Measurements from ENCODE around the gene ASS1. TPM values are rescaled to one million over a fixed set of nuclear protein-coding genes. Genes with fewer than 3 reads are reported as not detected.
A peak's percentile ranks its signal among the peaks of the same experiment; 100 is the strongest.

The ASS1 gene
- total RNA-seq, 1 donor from 2014 or later, result 29.1 TPM

DNA sequence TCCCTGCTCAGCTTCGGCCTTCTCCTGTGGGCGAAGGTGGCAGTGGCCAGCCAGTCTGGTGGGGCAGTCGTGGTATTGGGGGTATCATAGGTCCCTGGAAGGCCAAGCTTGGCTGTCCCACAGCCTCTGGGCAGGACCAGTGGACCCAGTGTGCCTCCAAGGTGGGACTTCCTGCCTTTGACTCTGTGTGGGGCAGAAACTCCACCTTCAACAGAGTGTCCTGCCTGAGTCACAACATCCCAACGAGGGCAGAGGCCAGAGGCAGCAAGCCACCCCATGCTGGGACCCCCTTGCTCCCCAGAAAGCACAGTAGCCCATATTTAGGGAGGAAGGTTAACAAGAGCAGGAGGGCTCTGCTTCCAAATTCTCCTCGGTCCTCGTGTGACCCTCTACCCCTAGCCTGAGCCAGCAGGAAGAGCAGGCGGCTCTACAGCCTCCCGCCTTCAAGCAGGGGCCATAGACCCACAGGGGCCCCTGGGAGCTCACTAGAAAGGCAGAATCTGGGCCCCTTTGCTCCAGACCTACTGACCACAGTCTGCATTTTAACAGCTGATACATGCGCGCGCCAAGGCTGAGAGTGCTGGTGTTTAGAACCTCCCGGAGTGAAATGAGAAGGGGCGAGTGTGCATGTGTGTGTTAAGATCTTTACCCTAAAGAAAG is 83.0 kb downstream of the ASS1 start:
- TF ChIP-seq, protein P1, sequence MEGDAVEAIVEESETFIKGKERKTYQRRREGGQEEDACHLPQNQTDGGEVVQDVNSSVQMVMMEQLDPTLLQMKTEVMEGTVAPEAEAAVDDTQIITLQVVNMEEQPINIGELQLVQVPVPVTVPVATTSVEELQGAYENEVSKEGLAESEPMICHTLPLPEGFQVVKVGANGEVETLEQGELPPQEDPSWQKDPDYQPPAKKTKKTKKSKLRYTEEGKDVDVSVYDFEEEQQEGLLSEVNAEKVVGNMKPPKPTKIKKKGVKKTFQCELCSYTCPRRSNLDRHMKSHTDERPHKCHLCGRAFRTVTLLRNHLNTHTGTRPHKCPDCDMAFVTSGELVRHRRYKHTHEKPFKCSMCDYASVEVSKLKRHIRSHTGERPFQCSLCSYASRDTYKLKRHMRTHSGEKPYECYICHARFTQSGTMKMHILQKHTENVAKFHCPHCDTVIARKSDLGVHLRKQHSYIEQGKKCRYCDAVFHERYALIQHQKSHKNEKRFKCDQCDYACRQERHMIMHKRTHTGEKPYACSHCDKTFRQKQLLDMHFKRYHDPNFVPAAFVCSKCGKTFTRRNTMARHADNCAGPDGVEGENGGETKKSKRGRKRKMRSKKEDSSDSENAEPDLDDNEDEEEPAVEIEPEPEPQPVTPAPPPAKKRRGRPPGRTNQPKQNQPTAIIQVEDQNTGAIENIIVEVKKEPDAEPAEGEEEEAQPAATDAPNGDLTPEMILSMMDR (conservative IDR thresholded peaks at IDR 0.05), result no peak
- no peaks in the 10 kb centered on the region for H3K36me3 Mint-ChIP-seq
- peaks cover 15% of the 10 kb centered on the region for H3K4me1 Mint-ChIP-seq (ENCODE audit: unreplicated experiment)
- no peak for DNase-seq (ENCODE audit: extremely low spot score, unreplicated experiment)
- peaks cover 18% of the 10 kb centered on the region for H3K27me3 Mint-ChIP-seq
- H3K9me3 Mint-ChIP-seq, result no peaks in the 10 kb centered on the region
- H3K4me3 Mint-ChIP-seq, result no peak overlapping the region
- H3K27ac Mint-ChIP-seq, result peak overlapping the region; percentile 41

DNA sequence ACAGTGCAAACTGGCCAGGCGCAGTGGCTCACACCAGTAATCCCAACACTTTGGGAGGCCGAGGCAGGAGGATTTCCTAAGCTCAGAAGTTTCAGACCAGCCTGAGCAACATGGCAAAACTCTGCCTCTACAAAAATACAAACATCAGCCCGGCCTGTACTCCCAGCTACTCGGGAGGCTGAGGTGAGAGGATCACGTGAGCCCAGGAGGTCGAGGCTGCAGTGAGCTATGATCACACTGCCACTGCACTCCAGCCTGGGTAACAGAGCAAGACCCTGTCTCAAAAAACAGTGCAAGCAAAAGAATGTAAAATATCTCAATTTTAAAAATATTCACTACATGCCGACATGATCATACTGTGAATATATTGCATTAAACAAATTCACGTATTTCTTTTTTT is 83.9 kb downstream of the ASS1 start:
- Mint-ChIP-seq H3K4me1 (ENCODE audit: unreplicated experiment) (peaks cover 13% of the 10 kb centered on the region), H3K27me3 (peaks cover 14% of the 10 kb centered on the region), H3K9me3 (no peaks in the 10 kb centered on the region), H3K36me3 (no peaks in the 10 kb centered on the region), H3K27ac (no peak overlapping the region), H3K4me3 (no peak overlapping the region)
- no peak for DNase-seq (ENCODE audit: extremely low spot score, unreplicated experiment)
- TF ChIP-seq, protein P1 (conservative IDR thresholded peaks at IDR 0.05), result no peak

DNA sequence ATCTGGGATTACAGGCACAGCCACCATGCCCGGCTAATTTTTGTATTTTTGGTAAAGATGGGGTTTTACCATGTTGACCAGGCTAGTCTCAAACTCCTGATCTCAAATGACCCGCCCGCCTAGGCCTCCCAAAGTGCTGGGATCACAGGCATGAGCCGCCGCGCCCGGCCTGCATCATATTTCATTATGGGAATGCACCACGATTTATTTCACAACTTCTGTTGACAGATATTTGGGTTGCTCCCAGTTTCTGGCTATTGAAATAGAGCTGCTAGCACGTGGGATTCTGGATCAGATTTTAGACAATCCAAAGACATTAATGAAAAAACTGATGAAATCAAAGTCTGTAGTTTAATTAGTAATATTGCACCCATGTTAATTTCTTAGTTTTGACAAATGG is 86.2 kb downstream of the ASS1 start:
- no peak overlapping the region for H3K27ac Mint-ChIP-seq
- TF ChIP-seq, protein P1 (conservative IDR thresholded peaks at IDR 0.05), result no peak

DNA sequence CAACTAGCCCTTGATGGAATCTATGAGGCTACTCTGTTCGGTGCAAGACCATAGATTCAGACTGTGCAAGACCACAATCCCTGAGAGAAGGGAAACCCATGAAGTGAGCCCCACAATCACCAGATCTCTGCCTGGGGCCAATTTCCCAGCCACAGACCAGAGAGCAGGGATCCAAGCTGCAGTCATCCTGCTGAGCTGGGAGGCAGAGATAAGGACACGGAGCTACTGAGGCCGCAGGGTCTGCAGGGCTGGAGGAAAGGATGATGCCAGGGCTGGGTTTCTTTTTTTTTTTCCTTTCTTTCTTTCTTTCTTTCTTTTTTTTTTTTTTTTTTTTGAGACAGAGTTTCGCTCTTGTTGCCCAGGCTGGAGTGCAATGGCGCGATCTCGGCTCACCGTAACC is 86.9 kb downstream of the ASS1 start:
- Mint-ChIP-seq H3K4me3 (no peak overlapping the region), H3K36me3 (no peaks in the 10 kb centered on the region), H3K4me1 (ENCODE audit: unreplicated experiment) (peaks cover 21% of the 10 kb centered on the region), H3K9me3 (no peaks in the 10 kb centered on the region), H3K27me3 (peaks cover 27% of the 10 kb centered on the region), H3K27ac (no peak overlapping the region)
- no peak for DNase-seq (ENCODE audit: extremely low spot score, unreplicated experiment)
- TF ChIP-seq, protein P1 (conservative IDR thresholded peaks at IDR 0.05), result no peak

More for the DNA sequence above, 86.2 kb downstream of the ASS1 start:
- Mint-ChIP-seq H3K4me1 (ENCODE audit: unreplicated experiment) (peaks cover 18% of the 10 kb centered on the region), H3K9me3 (no peaks in the 10 kb centered on the region), H3K27me3 (peaks cover 24% of the 10 kb centered on the region), H3K4me3 (no peak overlapping the region), H3K36me3 (no peaks in the 10 kb centered on the region)
- no peak for DNase-seq (ENCODE audit: extremely low spot score, unreplicated experiment)

DNA sequence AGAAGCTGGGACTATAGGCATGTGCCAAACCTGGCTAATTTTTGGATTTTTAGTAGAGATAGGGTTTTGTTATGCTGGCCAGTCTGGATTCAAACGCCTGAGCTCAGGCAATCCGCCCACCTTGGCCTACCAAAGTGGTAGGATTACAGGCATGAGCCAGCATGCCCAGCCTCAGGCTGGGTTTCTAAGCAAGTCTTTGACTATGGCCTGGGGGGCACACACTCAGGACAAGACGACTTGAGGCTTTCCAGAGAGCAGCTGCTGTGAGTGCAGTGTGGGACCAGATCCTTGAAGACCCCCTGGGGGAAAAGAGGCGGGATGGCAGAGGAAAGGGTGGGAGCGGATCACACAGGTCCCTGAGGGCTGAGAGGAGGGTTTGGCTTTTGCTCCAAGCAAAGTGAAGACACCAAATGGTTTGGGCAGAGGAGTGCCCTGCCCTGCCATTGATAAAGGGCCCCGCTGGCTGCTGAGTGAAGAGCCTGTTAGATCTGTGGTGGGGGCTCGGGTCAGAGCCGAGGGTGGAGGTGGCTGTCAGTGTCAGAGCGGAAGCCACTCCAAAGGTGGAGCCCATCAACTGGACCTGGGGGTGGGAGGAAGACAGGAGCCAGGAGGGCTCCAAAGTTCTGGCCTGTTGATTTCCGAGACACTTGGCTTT is 87.8 kb downstream of the ASS1 start:
- H3K27ac Mint-ChIP-seq, result no peak overlapping the region
- DNase-seq (ENCODE audit: extremely low spot score, unreplicated experiment), result no peak
- H3K4me1 Mint-ChIP-seq (ENCODE audit: unreplicated experiment), result peaks cover 18% of the 10 kb centered on the region
- H3K36me3 Mint-ChIP-seq, result no peaks in the 10 kb centered on the region
- TF ChIP-seq, protein P1 (conservative IDR thresholded peaks at IDR 0.05), result no peak
- H3K9me3 Mint-ChIP-seq, result no peaks in the 10 kb centered on the region
- H3K4me3 Mint-ChIP-seq, result no peak overlapping the region
- H3K27me3 Mint-ChIP-seq, result peaks cover 31% of the 10 kb centered on the region

All from type B pancreatic cell (in vitro differentiated cells).